Activated CD4-positive, alpha-beta T cell treated with anti-CD3 and anti-CD28 coated beads for 48 hours (primary cell): ENCODE results near the gene PARP12.
"Not testable (repeated sequence)": the region's sequence is repeated elsewhere in the genome, so short reads cannot be mapped to it uniquely, and the experiment has no call there.

Experiments
- DNase-seq: peaks from one replicate; pipeline ENCODE4 v3.0.0-alpha.2; 2020

The PARP12 gene, protein sequence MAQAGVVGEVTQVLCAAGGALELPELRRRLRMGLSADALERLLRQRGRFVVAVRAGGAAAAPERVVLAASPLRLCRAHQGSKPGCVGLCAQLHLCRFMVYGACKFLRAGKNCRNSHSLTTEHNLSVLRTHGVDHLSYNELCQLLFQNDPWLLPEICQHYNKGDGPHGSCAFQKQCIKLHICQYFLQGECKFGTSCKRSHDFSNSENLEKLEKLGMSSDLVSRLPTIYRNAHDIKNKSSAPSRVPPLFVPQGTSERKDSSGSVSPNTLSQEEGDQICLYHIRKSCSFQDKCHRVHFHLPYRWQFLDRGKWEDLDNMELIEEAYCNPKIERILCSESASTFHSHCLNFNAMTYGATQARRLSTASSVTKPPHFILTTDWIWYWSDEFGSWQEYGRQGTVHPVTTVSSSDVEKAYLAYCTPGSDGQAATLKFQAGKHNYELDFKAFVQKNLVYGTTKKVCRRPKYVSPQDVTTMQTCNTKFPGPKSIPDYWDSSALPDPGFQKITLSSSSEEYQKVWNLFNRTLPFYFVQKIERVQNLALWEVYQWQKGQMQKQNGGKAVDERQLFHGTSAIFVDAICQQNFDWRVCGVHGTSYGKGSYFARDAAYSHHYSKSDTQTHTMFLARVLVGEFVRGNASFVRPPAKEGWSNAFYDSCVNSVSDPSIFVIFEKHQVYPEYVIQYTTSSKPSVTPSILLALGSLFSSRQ

DNA sequence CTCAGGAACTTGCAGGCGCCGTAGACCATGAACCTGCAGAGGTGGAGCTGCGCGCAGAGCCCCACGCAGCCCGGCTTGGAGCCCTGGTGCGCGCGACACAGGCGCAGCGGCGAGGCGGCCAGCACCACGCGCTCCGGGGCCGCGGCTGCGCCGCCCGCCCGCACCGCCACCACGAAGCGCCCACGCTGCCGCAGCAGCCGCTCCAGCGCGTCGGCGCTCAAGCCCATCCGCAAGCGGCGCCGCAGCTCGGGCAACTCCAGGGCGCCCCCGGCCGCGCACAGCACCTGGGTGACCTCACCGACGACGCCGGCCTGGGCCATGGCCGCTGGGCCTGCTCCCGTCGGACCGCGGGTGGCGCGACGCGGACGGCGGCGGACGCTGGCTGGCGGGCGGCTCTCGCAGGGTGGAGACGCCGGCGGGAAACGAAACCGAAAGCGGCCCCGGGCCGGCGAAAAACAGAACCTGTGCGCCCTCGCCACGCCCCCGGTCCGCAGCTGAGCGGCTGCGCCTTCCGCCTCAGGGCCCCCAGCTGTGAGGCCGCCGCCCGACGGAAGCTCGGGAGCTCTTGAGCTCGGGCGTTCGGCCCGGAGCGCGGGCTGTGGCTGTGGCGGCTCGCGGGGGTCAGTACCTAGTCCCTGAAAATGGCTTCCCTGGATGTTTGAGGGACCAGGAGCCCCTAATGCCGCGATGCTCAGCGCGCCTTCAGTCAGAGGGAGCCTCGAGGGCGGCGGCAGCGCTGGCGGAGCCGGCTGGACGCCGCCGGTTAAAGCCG, at the start of gene PARP12:
Gene PARP12 (minus strand): TSS at position 424 of the 772 bp plus-strand sequence. CDS start 104 bp downstream, at position 320.
- peak; percentile 88 for DNase-seq

DNA sequence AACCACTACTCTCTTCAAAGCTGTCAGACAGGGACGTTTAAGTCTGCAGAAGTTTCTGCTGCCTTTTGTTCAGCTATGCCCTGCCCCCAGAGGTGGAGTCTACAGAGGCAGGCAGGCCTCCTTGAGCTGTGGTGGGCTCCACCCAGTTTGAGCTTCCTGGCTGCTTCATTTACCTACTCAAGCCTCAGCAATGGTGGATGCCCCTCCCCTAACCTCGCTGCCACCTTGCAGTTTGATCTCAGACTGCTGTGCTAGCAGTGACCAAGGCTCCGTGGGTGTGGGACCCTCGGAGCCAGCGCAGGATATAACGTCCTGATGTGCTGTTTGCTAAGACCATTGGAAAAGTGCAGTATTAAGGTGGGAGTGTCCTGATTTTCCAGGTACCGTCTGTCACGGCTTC, 46.0 kb upstream of the PARP12 start:
- DNase-seq = not testable (repeated sequence)

DNA sequence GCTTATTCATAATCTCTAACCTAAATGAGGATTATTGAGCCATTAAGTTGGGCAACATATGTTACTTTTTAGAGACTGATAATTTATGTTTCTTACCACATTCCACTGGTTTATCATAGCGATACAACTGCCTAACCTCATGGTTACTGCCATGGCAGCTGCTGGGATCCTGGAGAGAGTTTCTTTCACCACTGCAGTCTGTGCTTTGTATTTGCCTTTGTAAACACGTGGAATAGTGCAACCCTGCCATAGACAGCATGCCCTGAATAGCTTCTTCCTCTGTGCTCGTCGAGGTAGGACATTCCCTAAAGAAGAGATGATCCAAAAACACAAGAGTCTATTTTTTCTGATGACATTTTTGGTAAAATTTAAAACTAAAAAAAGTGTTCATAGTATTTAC, 33.7 kb upstream of the PARP12 start:
- DNase-seq = no peak

DNA sequence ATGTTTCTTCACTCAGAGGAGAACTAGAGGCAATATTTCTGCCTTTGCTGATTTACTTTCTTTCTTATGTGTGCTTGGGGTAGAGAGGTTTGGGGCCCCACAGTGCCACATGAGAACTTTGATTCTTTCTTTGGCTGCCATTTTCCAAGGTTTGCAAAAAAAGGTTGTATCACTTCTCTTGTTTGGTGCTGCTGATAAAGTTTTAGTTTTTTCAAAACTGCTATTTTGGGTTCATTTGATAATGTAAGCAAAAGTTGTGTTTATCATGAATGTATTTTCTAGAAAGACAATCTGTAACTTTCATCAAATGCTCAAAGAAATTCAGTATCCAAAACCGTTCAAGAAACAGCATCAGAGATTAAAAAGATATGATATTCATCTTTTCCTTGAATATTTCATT, 30.6 kb upstream of the PARP12 start:
- no peak for DNase-seq

DNA sequence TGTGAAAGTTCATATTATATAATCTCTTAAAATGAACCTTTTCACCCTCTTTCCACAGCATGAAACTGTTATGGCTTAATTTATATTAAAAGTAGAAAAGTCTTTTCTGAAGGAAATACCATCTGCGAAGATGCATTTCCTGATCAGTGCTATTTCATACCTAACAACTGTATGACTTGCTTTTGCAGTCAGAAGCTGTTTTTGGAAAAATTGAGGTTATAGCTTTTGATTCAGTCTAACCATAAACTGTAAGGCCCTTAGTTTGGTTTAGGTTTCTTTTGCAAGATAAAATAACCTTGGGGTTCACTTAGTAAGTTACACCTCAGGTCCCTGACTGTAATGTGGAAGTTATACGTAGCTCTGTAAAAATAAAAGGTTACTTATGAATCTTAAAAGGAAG, 22.7 kb upstream of the PARP12 start:
- no peak for DNase-seq

DNA sequence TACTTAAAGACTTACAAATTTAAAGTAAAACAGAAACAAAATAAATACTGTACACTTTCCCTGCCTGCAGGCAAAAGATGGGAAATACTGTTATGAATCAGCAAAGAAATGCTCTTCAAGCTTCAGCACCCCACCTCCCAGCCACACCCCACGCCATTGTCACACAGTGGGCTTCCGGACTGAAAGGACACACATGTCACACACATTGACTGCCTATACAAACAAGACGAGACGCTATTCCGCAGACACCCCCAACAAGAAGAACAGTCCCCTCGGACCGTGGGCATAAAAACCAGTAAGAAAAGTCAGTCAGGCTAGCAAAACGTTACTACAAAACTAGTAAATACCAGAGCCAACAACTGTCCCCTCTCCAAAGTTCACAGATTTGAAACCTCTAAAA, 22.2 kb upstream of the PARP12 start:
- DNase-seq = peak; percentile 36

DNA sequence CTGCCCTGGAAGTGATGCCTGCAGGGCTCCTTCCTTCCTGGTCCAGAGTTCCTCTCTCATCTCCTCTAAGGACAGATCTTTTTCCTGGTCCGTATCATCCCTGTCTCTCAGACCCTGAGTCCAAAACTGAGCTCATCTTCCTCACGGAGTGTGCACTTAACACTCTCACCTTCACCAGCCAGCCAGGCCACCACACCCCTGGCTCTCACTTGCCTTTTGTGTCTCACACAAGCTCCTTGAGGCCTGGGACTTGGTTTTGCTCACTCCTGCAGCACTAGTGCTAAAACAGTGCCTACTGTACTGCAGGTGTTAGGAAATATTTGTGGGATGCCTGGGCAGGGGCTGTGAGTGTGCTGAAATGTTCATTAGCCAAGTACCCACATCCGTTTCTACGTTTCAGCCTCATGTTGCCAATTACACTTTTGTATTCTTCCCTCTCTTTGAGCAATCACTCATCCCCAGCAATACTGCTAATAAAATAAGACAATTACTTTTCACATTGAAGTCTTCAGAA, 21.4 kb upstream of the PARP12 start:
- DNase-seq = no peak

DNA sequence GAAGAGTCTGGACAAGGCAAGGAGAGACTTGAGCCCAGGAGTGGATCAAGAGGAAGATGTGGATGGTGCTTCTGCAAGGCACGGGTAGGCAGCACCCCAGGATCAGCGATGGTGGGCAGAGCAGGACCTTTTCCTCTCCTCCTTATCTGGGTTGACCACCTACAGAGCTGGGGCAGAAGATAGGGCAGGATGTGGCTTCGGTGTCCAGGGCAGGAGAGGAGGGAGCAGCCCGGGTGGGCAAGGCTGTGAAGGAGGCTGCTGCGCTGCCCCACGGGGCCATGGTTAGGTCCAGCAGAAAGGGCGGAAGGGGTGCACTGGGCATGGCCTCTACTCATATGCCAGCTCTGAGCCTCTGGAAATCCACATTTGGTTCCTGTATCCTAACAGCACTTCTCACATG, 20.0 kb upstream of the PARP12 start:
- no peak for DNase-seq

DNA sequence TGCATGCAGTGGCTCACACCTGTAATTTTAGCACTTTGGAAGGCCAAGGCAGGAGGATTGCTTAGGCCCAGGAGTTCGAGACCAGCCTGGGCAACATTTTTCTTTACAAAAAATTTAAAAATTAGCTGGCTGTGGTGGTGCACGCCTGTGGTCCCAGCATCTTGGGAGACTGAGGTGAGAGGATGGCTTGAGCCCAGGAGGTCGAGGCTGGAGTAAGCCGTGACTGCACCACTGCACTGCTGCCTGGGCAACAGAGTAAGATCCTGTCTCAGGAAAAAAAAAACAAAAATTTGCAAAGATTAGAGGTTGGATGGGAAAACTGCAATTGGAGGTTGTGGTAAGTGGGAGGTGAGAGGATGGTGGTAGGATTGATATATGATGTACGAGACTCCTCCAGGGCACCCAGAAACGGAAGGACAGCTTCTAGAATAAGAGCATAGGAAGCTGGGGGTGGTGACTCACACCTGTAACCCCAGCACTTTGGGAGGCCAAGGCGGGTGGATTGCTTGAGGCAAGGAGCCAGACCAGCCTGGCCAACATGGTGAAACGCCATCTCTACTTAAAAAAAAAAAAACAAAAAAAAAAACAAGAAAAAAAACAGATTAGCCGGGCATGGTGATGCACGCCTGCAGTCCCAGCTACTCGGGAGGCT, 19.1 kb upstream of the PARP12 start:
- DNase-seq = no peak

DNA sequence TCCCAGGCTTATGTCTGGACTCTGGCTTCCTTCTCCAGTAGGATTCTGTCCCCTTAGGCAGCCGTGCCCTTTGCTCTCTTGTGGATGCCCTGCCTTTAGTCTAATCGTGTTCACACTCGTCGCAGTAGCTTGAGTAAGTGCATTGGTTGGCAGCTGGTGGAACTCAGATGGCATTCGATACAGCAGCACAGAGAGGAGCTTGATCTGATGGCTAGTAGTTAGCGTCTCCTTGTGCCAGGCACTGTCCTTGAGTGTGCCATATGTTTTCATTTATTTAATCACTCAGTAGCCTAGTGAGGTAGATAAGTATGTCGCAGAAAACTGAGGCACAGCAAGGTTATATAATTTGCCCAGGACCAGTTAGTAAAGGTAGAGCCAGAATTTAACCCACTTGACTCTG, 18.2 kb upstream of the PARP12 start:
- no peak for DNase-seq

DNA sequence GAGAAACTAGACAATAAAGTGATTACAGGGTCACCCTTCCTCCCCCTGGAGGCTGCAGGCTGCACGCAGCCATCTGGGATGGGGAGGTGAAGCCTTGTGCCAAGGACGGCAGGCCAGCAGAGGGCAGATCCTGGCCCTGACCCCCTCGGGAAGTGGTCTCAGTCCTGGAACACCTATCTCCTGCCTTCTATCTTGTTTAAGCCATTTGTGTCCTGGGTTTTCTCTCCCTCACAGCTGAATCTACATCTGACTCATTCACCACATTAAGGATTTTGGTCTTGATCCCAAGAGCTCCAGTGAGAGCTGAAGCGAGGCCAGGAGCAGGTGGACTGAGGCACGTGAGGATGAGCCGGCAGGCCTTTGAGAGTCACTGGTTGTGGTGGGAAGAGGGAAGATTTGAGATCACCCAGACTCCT, 16.4 kb upstream of the PARP12 start:
- DNase-seq = no peak

DNA sequence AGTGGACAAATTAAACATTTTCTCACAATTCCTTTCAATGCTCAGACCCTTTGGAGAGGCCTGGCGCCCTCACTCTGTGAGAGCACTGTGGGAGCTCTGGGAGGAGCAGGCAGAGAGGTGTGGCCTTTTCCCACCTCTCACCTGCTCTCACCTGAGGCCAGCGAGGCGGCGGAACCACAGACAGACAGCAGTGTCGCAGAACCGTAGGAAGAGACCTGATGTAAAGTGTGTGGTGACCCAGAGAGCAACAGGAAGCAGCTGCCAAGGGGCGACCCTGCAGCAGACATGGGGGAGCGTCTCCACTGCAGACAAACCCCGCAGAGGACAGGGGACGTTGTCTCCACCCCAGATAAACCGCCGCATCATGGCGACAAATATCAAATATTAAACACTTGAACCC, 15.6 kb upstream of the PARP12 start:
- DNase-seq = no peak

DNA sequence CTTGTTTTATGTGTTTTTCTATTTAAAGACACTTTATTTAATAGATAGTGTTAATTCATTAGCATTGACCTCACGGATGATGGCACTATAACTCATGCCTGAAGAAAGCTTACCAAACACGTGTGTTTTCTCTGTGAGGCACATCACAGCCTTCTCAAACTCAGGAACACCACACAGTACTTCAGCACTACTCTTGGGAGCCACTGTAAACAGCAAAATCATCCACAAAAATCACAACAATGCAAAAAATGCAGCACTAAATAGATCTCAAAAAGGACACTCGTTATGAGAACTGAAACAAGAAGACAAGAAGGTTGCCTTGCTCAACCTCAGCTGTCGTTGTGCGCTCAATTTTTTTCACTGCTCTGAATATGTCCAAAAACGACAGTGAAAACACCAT, 12.0 kb upstream of the PARP12 start:
- no peak for DNase-seq

DNA sequence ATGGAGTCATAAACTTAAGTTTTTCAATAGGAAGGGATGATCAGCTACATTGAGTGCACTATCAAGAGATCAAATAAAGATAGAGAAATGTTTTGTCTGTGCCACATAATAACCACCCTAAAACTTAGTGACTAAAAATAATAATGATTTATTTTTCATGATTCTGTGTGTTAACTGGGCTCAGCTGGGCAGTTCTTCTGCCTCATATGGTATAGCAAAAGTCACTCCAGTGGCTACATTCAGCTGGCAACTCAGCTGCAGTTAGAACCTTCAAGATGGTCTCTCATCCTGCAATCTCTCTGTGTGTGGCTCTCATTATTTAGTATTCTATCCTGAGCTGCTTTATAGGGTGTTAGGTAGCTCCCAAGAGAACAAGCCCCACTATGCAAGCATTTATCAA, 7.8 kb upstream of the PARP12 start:
- DNase-seq = no peak

DNA sequence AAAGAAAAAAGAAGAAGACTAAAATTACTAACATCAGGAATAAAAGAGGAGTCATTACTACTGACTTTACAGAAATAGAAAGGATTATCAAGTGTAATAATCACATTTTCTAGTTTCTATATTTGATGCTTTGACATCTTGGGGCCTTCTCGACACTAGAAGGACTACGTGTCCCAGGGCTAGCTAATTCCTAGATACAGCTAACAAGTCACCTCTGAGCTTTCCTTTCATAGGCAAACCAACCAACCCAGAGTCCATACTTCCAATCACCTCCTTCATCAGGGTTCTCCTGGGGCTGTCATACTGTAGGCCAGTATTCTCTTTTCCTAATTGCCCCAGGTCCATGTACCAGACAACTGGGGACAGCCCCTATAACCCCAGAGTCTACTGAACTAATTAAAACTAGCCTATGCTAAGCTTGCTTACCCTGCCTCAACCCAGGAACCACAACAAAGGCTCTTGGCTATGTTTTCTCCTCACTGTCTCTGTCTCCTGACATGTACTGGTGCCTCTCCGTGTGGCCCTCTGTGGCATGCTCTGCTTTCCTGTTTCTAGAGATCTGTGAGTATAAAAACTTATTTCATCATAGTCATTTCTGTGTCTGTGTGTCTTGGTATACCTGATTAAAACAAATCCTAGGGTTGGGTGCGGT, 6.7 kb upstream of the PARP12 start:
- DNase-seq = no peak

DNA sequence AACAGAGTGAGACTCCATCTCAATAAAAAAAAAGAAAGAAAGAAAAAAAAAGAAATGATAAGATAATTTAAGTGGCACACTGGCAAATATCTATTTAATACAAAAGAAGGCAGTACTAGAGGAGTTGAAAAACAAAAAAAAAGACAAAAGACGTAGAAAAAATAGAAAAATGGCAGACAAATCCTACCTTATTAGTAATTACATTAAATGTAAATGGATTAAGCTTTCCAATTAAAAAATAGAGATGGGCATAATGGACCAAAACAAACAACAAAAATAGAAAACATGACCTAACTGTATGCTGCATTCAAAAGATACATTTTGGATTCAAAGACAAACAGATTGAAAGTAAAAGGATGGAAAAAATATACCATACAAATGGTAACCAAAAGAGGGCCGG, 5.3 kb upstream of the PARP12 start:
- no peak for DNase-seq

DNA sequence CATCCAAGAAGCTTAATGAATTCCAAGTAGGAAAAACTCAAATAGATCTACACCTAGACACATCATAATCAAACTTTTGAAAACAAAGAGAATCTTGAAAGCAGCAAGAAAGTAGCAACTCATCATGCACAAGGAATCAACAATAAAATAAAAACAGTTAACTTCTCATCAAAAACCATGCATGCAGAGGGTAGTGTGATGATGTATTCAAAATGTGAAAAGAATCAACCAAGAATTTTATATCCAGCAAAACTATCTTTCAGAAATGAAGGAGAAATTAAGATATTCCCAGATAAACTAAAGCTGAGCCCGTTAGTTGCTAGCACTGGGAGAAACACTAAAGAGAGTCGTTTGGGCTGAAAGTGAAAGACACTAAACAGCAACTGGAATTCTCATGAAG, 4.3 kb upstream of the PARP12 start:
- no peak for DNase-seq

DNA sequence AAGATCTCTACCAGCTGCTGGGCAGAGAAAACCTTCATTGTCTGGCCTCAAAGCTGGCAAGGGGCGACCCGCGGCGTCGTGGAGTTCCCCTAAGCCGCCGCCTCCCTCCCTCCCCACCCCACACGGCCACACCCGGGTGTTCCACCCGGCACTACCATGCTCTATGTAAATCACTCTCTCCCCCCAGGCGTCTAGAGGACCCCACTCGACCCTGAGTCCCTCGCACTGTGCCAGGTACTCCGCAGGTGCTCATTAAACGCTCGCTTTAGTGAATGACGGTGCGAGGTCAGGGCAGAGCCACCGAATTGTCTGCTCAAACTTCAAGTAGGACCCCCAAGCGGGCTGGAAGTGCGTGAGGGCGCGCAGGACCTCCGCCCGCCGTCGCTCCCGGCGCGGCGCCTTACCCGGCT, 628 bp downstream of the PARP12 start:
- DNase-seq = peak; percentile 41

DNA sequence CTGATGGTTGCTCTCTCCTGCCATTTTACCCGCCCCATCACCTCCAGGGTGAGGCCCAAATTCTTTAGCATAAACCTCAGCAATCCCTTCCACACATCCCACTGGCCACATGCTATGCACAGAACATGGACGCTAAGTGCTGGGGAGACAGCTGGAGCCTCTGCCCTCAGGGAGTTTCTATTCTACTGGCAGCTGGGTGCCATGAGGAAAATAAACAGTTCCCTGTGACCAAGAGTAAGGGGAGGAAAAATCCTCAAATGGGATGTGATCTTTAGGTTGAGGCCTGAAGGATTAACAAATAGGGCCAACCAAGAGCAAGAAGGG, 1.2 kb downstream of the PARP12 start:
- no peak for DNase-seq

DNA sequence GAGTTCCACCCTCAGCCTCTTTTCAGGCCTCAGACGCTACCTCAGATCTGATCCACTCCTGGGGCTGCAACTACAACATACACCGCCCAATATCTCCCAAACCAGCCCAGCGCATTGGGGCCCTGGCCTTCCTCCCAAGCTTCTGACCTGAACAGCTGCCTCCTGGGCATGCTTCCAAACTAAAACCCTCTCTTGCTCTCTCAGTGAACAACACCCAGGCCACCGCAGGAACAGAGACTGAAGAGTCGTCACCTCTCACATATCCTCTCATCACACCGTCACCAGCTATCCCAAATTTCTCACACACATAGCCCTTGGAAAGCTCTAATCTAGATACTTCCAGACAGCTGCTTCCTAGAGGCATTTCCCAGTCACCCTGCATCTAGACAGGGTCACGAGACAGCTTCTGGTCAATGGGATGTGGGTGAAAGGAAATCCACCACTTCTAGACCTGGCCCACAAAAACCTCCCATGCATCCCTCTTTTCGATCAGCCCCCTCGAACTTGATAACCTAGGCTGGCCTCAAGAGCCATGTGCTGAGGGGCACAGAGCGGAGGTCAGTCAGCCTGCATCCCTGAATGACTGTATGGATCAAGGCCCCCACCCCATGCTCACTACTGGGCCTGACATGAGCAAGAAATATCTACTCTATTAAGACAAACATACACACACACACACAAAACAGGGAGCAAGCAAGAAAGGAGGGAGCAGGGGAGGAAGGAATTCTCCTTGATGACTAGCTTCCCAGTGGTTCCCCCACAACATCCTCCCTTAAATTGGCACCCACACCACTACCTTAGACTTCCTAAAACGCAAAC, 1.8 kb downstream of the PARP12 start:
- no peak for DNase-seq

DNA sequence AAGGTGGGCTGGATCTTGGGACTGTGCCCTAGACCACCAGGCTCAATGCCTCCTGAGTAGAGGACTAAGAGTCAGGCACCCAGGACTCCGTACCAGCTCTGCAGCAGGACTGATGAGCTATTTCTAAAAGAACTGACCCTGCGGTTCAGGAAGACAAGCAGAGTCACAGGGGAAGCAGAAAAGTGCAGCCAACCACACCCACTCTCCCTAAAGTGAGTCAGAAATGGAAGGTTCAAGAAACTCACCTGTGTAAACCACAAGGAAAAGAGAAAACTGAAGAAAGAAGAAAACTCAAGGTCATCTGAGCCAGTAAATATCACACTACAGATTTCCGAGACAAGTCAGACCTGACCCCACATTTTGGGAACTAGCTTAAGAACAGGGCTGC, 2.5 kb downstream of the PARP12 start:
- no peak for DNase-seq
